Adrenal gland (tissue), 12 donors: ENCODE results near the gene LENG9. TPM values are rescaled to one million over a fixed set of nuclear protein-coding genes. Genes with fewer than 3 reads are reported as not detected.

Experiments used
- DNase-seq, 7 donors: peaks; one replicate each; pipeline ENCODE4 v3.0.0-alpha.2; 2019 to 2020
- H3K27ac ChIP-seq, 5 donors: fragments of 200-600 bp; sonication (generic) in 4 of 5; 1 replicate in 3 of 5; 2 replicates in 2 of 5; pipeline versions ENCODE4 v1.5.1 to v1.8.0; 2016 to 2020; ENCODE audit warnings: mild to moderate bottlenecking in 1 of 5
- H3K27me3 ChIP-seq: fragments of 200-600 bp; 2 replicates; pipeline ENCODE4 v1.8.0; 2021
- H3K36me3 ChIP-seq, 2 donors: fragments of 200-600 bp; replicated peaks in 1 of 2; 1 replicate in 1 of 2; 2 replicates in 1 of 2; pipeline versions ENCODE4 v1.5.1 to v1.8.0; 2018 to 2022
- H3K4me1 ChIP-seq, 2 donors: fragments of 200-600 bp; replicated peaks in 1 of 2; 1 replicate in 1 of 2; 2 replicates in 1 of 2; pipeline versions ENCODE4 v1.5.1 to v1.8.0; 2018 to 2021
- H3K4me3 ChIP-seq, 4 donors: fragments of 200-600 bp; sonication (generic) in 3 of 4; one replicate each; pipeline ENCODE4 v1.5.1; 2016 to 2018
- H3K9me3 ChIP-seq, 3 donors: fragments of 200-600 bp; sonication (generic) in 1 of 3; replicated peaks in 1 of 3; 1 replicate in 2 of 3; 2 replicates in 1 of 3; pipeline versions ENCODE4 v1.5.1 to v1.8.0; 2016 to 2021
- CTCF ChIP-seq, 6 experiments: fragments of 450-650 bp in 4 of 6; fragments of 200-600 bp in 2 of 6; sonication (generic) in 1 of 6; IDR thresholded peaks; 1 replicate in 5 of 6; 2 replicates in 1 of 6; pipeline versions ENCODE4 v1.5.1 to v1.8.0; 2016 to 2021; ENCODE audit warnings: antibody characterized with exemption in 6 of 6, mild to moderate bottlenecking in 2 of 6, moderate library complexity in 1 of 6
- POLR2A ChIP-seq, 2 donors: fragments of 450-650 bp; IDR thresholded peaks; one replicate each; pipeline ENCODE4 v1.6.1; 2017; ENCODE audit warnings: antibody characterized with exemption in 2 of 2, mild to moderate bottlenecking in 2 of 2, moderate library complexity in 1 of 2
- WGBS, 4 donors: extraction: QIAGEN DNeasy Blood & Tissue Kit in 2 of 4; methylation state at CpG; one replicate each; pipeline versions ENCODE4 v1.1.5 to v1.1.7; 2013 to 2017; 5-methylcytosine and 5-hydroxymethylcytosine counted together
- intact Hi-C, 2 donors: fragments of 100-400 bp; cut with DNase I; formaldehyde crosslinking; loops; one replicate each; pipeline versions ENCODE4 v1.14.1 to v1.15.0; 2022 to 2023
- polyA plus RNA-seq, 3 donors: library from polyadenylated mRNA; stranded (reverse); fragments of 200-250 nt in 2 of 3; fragments of 350-450 nt in 1 of 3; fragmentation: Illumina TruSeq in 1 of 3; extraction: RNeasy Lipid Tissue Mini Kit (QIAGEN cat#74804) in 1 of 3; gene quantifications; one replicate each; pipeline ENCODE4 v1.2.3, GENCODE V29; 2013 to 2014
- total RNA-seq, 9 donors: library from RNA; depleted of rRNA in 4 of 9; stranded (reverse); fragments of >200 nt in 4 of 9; fragments of 120-200 nt in 1 of 9; fragmentation: NEBNext Ultra II Directional in 1 of 9; extraction: Animal tissue kit (Norgen Biotek cat#: 25700) in 1 of 9; gene quantifications; one replicate each; pipeline versions ENCODE4 v1.1.0 to v1.2.4, GENCODE V29; 2013 to 2023
- donor health status: healthy with polysubstance abuse.
- donor health status: Bipolar disorder and iron deficiency.
- donor health status: DM: yes; HTN: yes; CAD: no.
- donor health status: DM: no; HTN: no; CAD: no.
- donor health status: DM: no; HTN: no; CAD: no.
- donor health status: DM: yes; HTN: yes; CAD: no.

The LENG9 gene
- total and polyA plus RNA-seq, 12 donors, result 1.3 to 15.3 (median 7.8) TPM

GRCh38 chr19:54444737-54445136 lies 18.8 kb downstream of the LENG9 start:
- no peak overlapping the region for H3K27ac ChIP-seq
- peaks cover 0 to 15% of the 10 kb centered on the region in 2 donors for H3K4me1 ChIP-seq
- H3K9me3 ChIP-seq, result no peaks in the 10 kb centered on the region
- peaks cover 0 to 14% of the 10 kb centered on the region in 2 donors for H3K36me3 ChIP-seq
- H3K4me3 ChIP-seq, result no peak overlapping the region
- intact Hi-C loops, result no loop called here
- WGBS, 4 donors, result 78 to 92% (median 89%) methylated on average over 7 of the region's 7 CpGs
- no peaks in the 10 kb centered on the region for H3K27me3 ChIP-seq
- no peak for DNase-seq
- TF ChIP-seq CTCF (IDR thresholded peaks at IDR 0.05) (no peak), POLR2A (IDR thresholded peaks at IDR 0.05) (no peak)

- H3K27ac ChIP-seq, result no peak overlapping the region
- 92 to 94% (median 94%) methylated on average over 5 of the region's 5 CpGs for WGBS, 4 donors
- intact Hi-C loops, result no loop called here
- TF ChIP-seq POLR2A (IDR thresholded peaks at IDR 0.05) (no peak), CTCF (IDR thresholded peaks at IDR 0.05) (no peak)
- H3K4me3 ChIP-seq, result no peak overlapping the region
- no peak for DNase-seq
- H3K36me3 ChIP-seq, result peaks cover 0 to 11% of the 10 kb centered on the region in 2 donors
- no peaks in the 10 kb centered on the region for H3K27me3 ChIP-seq
- peaks cover 9 to 10% of the 10 kb centered on the region in 2 donors for H3K4me1 ChIP-seq
- H3K9me3 ChIP-seq, result no peaks in the 10 kb centered on the region
Measured at GRCh38 chr19:54440641-54441040, 22.9 kb downstream of the LENG9 start.

DNA sequence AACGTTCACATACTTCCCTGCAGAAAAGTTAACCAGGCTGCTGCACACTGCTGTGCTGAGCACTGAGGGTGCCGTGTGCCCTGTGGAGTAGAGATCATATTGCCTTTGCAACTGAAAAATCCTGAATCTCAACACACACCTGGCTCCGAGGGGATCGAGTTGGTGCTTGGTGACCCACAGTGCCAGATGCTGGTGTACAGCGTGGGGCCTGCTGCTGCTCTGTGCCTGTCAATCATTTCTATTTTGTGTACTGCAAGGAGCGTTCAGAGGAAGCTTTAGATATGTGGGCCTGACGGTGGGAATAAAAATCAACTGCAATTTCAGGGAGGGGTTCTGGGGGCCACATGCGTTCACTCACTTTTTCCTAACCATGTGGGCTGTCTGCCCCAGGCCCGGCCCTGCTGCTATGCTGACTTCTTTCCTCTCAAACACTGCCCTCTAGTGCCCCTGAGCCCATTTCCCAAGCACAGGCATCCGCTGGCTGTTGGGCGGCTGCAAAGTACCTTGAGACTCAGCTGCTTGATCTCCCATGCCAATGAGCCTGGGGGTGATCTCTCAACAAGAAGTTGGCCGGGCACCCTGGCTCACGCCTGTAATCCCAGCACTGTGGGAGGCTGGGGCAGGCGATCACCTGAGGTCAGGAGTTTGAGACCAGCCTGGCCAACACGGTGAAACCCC lies 24.3 kb downstream of the LENG9 start:
- 54 to 63% (median 61%) methylated on average over 9 to 15 of the region's 15 CpGs for WGBS, 4 donors
- H3K27me3 ChIP-seq, result no peaks in the 10 kb centered on the region
- H3K4me1 ChIP-seq, result peaks cover 9 to 19% of the 10 kb centered on the region in 2 donors
- H3K27ac ChIP-seq, result no peak overlapping the region
- no peaks in the 10 kb centered on the region for H3K9me3 ChIP-seq
- intact Hi-C loops, result no loop called here
- H3K36me3 ChIP-seq, result no peaks in the 10 kb centered on the region
- no peak overlapping the region for H3K4me3 ChIP-seq
- DNase-seq, result peak in 4 of 7 donors; percentile 50 to 71 (median 64)
- TF ChIP-seq CTCF (IDR thresholded peaks at IDR 0.05) (peak in 5 of 6 experiments; percentile 17 to 41 (median 23)), POLR2A (IDR thresholded peaks at IDR 0.05) (no peak)

GRCh38 chr19:54436628-54437252 lies 26.8 kb downstream of the LENG9 start:
- H3K9me3 ChIP-seq, result no peaks in the 10 kb centered on the region
- H3K36me3 ChIP-seq, result no peaks in the 10 kb centered on the region
- no peak overlapping the region for H3K4me3 ChIP-seq
- no peaks in the 10 kb centered on the region for H3K27me3 ChIP-seq
- intact Hi-C loops, result no loop called here
- DNase-seq, result no peak
- 57 to 72% (median 70%) methylated on average over 10 of the region's 10 CpGs for WGBS, 4 donors
- peaks cover 9 to 19% of the 10 kb centered on the region in 2 donors for H3K4me1 ChIP-seq
- TF ChIP-seq CTCF (IDR thresholded peaks at IDR 0.05), result no peak
- TF ChIP-seq POLR2A (IDR thresholded peaks at IDR 0.05), result no peak
- no peak overlapping the region for H3K27ac ChIP-seq
